ENCODE data around the gene EIF3K. TPM values are rescaled to one million over a fixed set of nuclear protein-coding genes. Genes with fewer than 3 reads are reported as not detected.

Gene EIF3K
- polyA plus RNA-seq, 4 donors: 257 to 710 (median 626) TPM

DNA sequence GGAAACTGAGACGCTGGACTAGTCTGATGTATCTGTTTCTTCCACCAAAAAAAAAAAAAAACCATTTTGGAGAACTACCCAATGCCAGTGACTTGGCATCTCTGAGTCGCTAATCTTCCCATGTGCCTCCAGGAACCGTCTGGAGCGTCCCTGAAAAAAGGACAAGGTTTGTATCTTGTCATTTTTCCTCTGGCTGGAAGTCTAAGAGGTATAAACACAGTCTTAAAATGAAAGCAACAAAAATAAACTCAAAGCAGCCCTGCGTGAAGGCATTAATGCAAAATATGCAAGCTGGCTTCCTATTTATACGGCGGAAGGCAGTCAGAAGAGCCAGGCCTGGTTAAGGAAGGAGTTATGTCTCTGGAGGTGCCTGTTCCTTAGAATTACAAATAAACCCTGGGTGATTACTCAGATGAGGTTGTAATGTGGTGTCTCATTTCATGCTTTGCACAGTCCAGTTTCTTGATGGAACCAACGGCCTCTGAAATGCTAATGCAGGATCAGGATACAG is 48.7 kb downstream of the EIF3K start:
- no peaks in the 10 kb centered on the region for H3K27me3 ChIP-seq (ENCODE audit: control insufficient read depth in 3 of 3, insufficient read depth in 3 of 3, low read length in 3 of 3)
- peak overlapping the region; percentile 72 to 93 (median 88) for H3K27ac ChIP-seq (ENCODE audit: low read depth in 1 of 3, low read length in 2 of 3)
- no peaks in the 10 kb centered on the region for H3K9me3 ChIP-seq (ENCODE audit: control insufficient read depth in 2 of 2, insufficient read depth in 1 of 2, low read depth in 1 of 2, low read length in 1 of 2)
- no peak overlapping the region for H3K4me3 ChIP-seq (ENCODE audit: low read depth in 1 of 3, low read length in 3 of 3)
- H3K4me1 ChIP-seq (ENCODE audit: control insufficient read depth in 3 of 3, insufficient read depth in 2 of 3, low read depth in 1 of 3, low read length in 2 of 3): peaks cover 41 to 88% (median 64%) of the 10 kb centered on the region in 3 donors
- H3K36me3 ChIP-seq (ENCODE audit: control insufficient read depth in 3 of 3, insufficient read depth in 2 of 3, low read depth in 1 of 3, low read length in 3 of 3): peaks cover 0 to 80% (median 0%) of the 10 kb centered on the region in 3 donors
- DNase-seq: no peak
- 38 to 60% (median 55%) methylated on average over 8 of the region's 8 CpGs for WGBS, 3 donors
- FAIRE-seq: no peak

GRCh38 chr19:38669552-38669951 is 50.6 kb downstream of the EIF3K start:
- Histone ChIP-seq H3K4me3 (ENCODE audit: low read depth in 1 of 3, low read length in 3 of 3) (no peak overlapping the region), H3K36me3 (ENCODE audit: control insufficient read depth in 3 of 3, insufficient read depth in 2 of 3, low read depth in 1 of 3, low read length in 3 of 3) (peaks cover 0 to 69% (median 0%) of the 10 kb centered on the region in 3 donors), H3K4me1 (ENCODE audit: control insufficient read depth in 3 of 3, insufficient read depth in 2 of 3, low read depth in 1 of 3, low read length in 2 of 3) (peaks cover 45 to 79% (median 61%) of the 10 kb centered on the region in 3 donors), H3K27ac (ENCODE audit: low read depth in 1 of 3, low read length in 2 of 3) (peak overlapping the region; percentile 61 to 88 (median 65)), H3K9me3 (ENCODE audit: control insufficient read depth in 2 of 2, insufficient read depth in 1 of 2, low read depth in 1 of 2, low read length in 1 of 2) (no peaks in the 10 kb centered on the region), H3K27me3 (ENCODE audit: control insufficient read depth in 3 of 3, insufficient read depth in 3 of 3, low read length in 3 of 3) (no peaks in the 10 kb centered on the region)
- FAIRE-seq (no peak), DNase-seq (no peak)
- 53 to 58% (median 53%) methylated on average over 5 of the region's 5 CpGs for WGBS, 3 donors

DNA sequence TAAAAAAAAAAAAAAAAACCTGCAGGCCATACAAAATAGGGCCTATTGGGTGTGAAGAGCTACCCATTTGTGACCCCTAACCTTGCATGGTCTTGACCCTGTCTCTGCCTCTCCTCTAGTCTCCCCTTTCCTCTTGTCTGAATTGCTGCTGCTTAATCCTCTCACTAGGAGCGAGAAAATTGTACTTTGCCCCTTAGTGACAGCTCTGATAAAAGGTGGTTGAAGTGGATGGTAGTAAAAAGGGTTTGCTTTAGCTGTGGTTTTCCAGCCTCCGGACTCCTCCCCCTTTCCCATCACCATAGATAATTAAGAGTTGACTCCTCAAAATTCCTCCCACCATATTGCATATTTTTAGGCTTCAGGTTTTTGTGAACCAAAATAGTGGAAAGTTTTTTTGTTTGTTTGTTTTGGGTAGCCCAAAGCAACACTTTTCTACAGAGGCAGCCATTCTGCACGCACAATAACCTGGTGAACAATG is 52.0 kb downstream of the EIF3K start:
- H3K4me1 ChIP-seq (ENCODE audit: control insufficient read depth in 3 of 3, insufficient read depth in 2 of 3, low read depth in 1 of 3, low read length in 2 of 3): peaks cover 40 to 79% (median 59%) of the 10 kb centered on the region in 3 donors
- no peaks in the 10 kb centered on the region for H3K27me3 ChIP-seq (ENCODE audit: control insufficient read depth in 3 of 3, insufficient read depth in 3 of 3, low read length in 3 of 3)
- no peaks in the 10 kb centered on the region for H3K9me3 ChIP-seq (ENCODE audit: control insufficient read depth in 2 of 2, insufficient read depth in 1 of 2, low read depth in 1 of 2, low read length in 1 of 2)
- FAIRE-seq (no peak), DNase-seq (peak; percentile 91 to 95)
- H3K4me3 ChIP-seq (ENCODE audit: low read depth in 1 of 3, low read length in 3 of 3): no peak overlapping the region
- peak overlapping the region; percentile 69 to 88 (median 78) for H3K27ac ChIP-seq (ENCODE audit: low read depth in 1 of 3, low read length in 2 of 3)
- H3K36me3 ChIP-seq (ENCODE audit: control insufficient read depth in 3 of 3, insufficient read depth in 2 of 3, low read depth in 1 of 3, low read length in 3 of 3): peaks cover 0 to 63% (median 0%) of the 10 kb centered on the region in 3 donors
- 22 to 50% (median 22%) methylated on average over 3 of the region's 3 CpGs for WGBS, 3 donors

DNA sequence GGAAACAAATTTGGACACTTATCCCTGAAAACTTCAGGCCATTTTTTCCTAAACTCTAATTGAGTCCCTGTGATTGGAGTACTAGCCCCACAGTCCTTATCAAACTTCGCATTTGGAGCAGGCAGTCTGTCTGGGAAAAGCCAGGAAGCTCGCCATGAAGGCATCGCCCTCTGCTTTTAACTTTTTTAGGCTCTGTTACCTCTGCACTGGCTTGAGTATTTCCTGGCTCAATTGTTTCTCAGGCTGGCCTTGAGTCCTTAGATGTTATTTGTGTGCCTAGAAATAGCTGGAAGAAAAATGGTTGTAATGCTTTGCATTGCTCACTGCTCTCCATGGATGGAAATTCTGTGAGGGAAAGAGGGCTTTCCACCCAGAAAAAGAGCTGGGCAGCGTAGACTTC is 52.7 kb downstream of the EIF3K start:
- Histone ChIP-seq H3K4me3 (ENCODE audit: low read depth in 1 of 3, low read length in 3 of 3) (no peak overlapping the region), H3K36me3 (ENCODE audit: control insufficient read depth in 3 of 3, insufficient read depth in 2 of 3, low read depth in 1 of 3, low read length in 3 of 3) (peaks cover 0 to 61% (median 0%) of the 10 kb centered on the region in 3 donors), H3K27me3 (ENCODE audit: control insufficient read depth in 3 of 3, insufficient read depth in 3 of 3, low read length in 3 of 3) (no peaks in the 10 kb centered on the region), H3K4me1 (ENCODE audit: control insufficient read depth in 3 of 3, insufficient read depth in 2 of 3, low read depth in 1 of 3, low read length in 2 of 3) (peaks cover 41 to 79% (median 59%) of the 10 kb centered on the region in 3 donors), H3K27ac (ENCODE audit: low read depth in 1 of 3, low read length in 2 of 3) (peak overlapping the region; percentile 69 to 88 (median 78)), H3K9me3 (ENCODE audit: control insufficient read depth in 2 of 2, insufficient read depth in 1 of 2, low read depth in 1 of 2, low read length in 1 of 2) (no peaks in the 10 kb centered on the region)
- no peak for DNase-seq
- 33 to 55% (median 43%) methylated on average over 4 of the region's 4 CpGs for WGBS, 3 donors
- FAIRE-seq: no peak

GRCh38 chr19:38673030-38673429 is 54.0 kb downstream of the EIF3K start:
- no peak overlapping the region for H3K4me3 ChIP-seq (ENCODE audit: low read depth in 1 of 3, low read length in 3 of 3)
- peak overlapping the region in 2 of 3 donors; percentile 20 to 48 for H3K27ac ChIP-seq (ENCODE audit: low read depth in 1 of 3, low read length in 2 of 3)
- FAIRE-seq (no peak), DNase-seq (no peak)
- H3K4me1 ChIP-seq (ENCODE audit: control insufficient read depth in 3 of 3, insufficient read depth in 2 of 3, low read depth in 1 of 3, low read length in 2 of 3): peaks cover 43 to 79% (median 63%) of the 10 kb centered on the region in 3 donors
- WGBS, 3 donors: 85 to 90% (median 85%) methylated on average over 4 of the region's 4 CpGs
- H3K9me3 ChIP-seq (ENCODE audit: control insufficient read depth in 2 of 2, insufficient read depth in 1 of 2, low read depth in 1 of 2, low read length in 1 of 2): no peaks in the 10 kb centered on the region
- peaks cover 0 to 64% (median 0%) of the 10 kb centered on the region in 3 donors for H3K36me3 ChIP-seq (ENCODE audit: control insufficient read depth in 3 of 3, insufficient read depth in 2 of 3, low read depth in 1 of 3, low read length in 3 of 3)
- H3K27me3 ChIP-seq (ENCODE audit: control insufficient read depth in 3 of 3, insufficient read depth in 3 of 3, low read length in 3 of 3): no peaks in the 10 kb centered on the region

DNA sequence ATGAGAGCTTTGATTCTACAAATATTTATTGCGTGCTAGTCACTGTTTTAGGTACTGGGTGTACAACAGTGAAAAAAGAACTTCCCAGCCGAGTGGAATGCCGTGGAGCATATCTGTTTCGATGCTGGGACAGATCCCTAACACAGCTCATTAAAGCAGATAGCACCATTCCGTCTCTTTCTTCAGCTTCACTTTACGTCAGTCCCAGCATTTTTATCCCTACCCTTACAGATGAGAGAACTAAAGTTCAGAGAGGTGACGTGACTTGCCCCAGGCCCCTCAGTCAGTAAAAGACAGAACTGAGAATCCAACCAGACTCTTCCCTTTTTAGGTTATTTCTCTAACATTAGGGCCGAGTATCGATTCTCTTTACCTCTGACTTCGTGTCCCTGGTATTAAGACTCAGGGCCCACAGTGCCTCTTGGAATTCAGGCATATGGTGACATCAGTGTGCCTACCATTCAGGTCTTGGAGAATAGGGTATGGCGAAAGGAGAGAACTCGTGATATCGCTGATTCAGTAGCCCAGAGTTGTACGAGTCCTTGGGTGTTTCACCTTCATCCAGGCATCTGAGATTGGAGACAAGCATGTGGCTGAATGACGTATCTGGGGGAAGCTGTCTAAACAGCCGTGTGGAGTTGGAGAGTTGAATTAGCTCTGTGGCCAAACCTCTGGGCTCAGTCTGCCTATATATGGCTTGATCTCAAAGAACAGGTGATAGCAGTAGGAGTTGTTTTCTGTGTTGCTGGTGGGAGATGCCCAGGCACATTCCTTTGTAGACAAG is 55.6 kb downstream of the EIF3K start:
- DNase-seq: peak; percentile 53 to 75
- no peak for FAIRE-seq
- peaks cover 41 to 81% (median 67%) of the 10 kb centered on the region in 3 donors for H3K4me1 ChIP-seq (ENCODE audit: control insufficient read depth in 3 of 3, insufficient read depth in 2 of 3, low read depth in 1 of 3, low read length in 2 of 3)

DNA sequence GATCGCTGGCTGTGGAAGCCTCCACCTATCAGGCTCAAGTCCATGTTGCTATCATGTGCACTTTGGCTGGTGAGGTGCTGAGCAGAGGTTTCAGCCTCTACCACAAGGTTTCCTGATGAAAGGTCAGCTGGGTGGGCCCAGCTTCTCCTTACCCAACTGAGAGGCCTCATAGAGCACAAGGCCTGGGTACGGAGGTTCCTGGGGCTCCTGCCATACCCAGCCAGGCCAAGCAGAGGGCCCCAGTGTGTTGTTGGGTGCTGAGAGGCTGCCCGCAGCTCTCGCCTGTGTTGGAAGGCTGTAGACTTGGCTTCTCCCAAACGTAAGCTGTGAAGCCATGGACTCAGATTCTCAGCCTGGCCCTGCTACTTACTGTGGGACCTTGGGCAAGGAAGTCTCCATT is 56.6 kb downstream of the EIF3K start:
- FAIRE-seq (no peak), DNase-seq (peak; percentile 93 to 97)
- peaks cover 38 to 82% (median 58%) of the 10 kb centered on the region in 3 donors for H3K4me1 ChIP-seq (ENCODE audit: control insufficient read depth in 3 of 3, insufficient read depth in 2 of 3, low read depth in 1 of 3, low read length in 2 of 3)
- H3K9me3 ChIP-seq (ENCODE audit: control insufficient read depth in 2 of 2, insufficient read depth in 1 of 2, low read depth in 1 of 2, low read length in 1 of 2): no peaks in the 10 kb centered on the region
- 14 to 53% (median 38%) methylated on average over 5 of the region's 5 CpGs for WGBS, 3 donors
- no peaks in the 10 kb centered on the region for H3K27me3 ChIP-seq (ENCODE audit: control insufficient read depth in 3 of 3, insufficient read depth in 3 of 3, low read length in 3 of 3)
- H3K27ac ChIP-seq (ENCODE audit: low read depth in 1 of 3, low read length in 2 of 3): peak overlapping the region; percentile 65 to 99 (median 95)
- no peak overlapping the region for H3K4me3 ChIP-seq (ENCODE audit: low read depth in 1 of 3, low read length in 3 of 3)
- H3K36me3 ChIP-seq (ENCODE audit: control insufficient read depth in 3 of 3, insufficient read depth in 2 of 3, low read depth in 1 of 3, low read length in 3 of 3): peaks cover 0 to 65% (median 0%) of the 10 kb centered on the region in 3 donors

More for the DNA sequence above, 55.6 kb downstream of the EIF3K start:
- no peaks in the 10 kb centered on the region for H3K27me3 ChIP-seq (ENCODE audit: control insufficient read depth in 3 of 3, insufficient read depth in 3 of 3, low read length in 3 of 3)
- no peak overlapping the region for H3K4me3 ChIP-seq (ENCODE audit: low read depth in 1 of 3, low read length in 3 of 3)
- H3K27ac ChIP-seq (ENCODE audit: low read depth in 1 of 3, low read length in 2 of 3): peak overlapping the region; percentile 65 to 99 (median 95)
- H3K9me3 ChIP-seq (ENCODE audit: control insufficient read depth in 2 of 2, insufficient read depth in 1 of 2, low read depth in 1 of 2, low read length in 1 of 2): no peaks in the 10 kb centered on the region
- 70 to 72% (median 71%) methylated on average over 16 of the region's 16 CpGs for WGBS, 3 donors
- H3K36me3 ChIP-seq (ENCODE audit: control insufficient read depth in 3 of 3, insufficient read depth in 2 of 3, low read depth in 1 of 3, low read length in 3 of 3): peaks cover 0 to 64% (median 0%) of the 10 kb centered on the region in 3 donors

- H3K4me1 ChIP-seq (ENCODE audit: control insufficient read depth in 3 of 3, insufficient read depth in 2 of 3, low read depth in 1 of 3, low read length in 2 of 3): peaks cover 38 to 79% (median 56%) of the 10 kb centered on the region in 3 donors
- FAIRE-seq: no peak
These were observed 57.3 kb downstream of the EIF3K start for GRCh38 chr19:38676023-38676877.

More at GRCh38 chr19:38676023-38676877, 57.3 kb downstream of the EIF3K start:
- H3K27me3 ChIP-seq (ENCODE audit: control insufficient read depth in 3 of 3, insufficient read depth in 3 of 3, low read length in 3 of 3): no peaks in the 10 kb centered on the region
- H3K4me3 ChIP-seq (ENCODE audit: low read depth in 1 of 3, low read length in 3 of 3): no peak overlapping the region
- peak overlapping the region; percentile 65 to 99 (median 95) for H3K27ac ChIP-seq (ENCODE audit: low read depth in 1 of 3, low read length in 2 of 3)
- WGBS, 3 donors: 40 to 49% (median 49%) methylated on average over 10 to 13 of the region's 13 CpGs
- H3K36me3 ChIP-seq (ENCODE audit: control insufficient read depth in 3 of 3, insufficient read depth in 2 of 3, low read depth in 1 of 3, low read length in 3 of 3): peaks cover 0 to 70% (median 0%) of the 10 kb centered on the region in 3 donors
- DNase-seq: peak in 1 of 2 donors; percentile 79
- no peaks in the 10 kb centered on the region for H3K9me3 ChIP-seq (ENCODE audit: control insufficient read depth in 2 of 2, insufficient read depth in 1 of 2, low read depth in 1 of 2, low read length in 1 of 2)
